Muscle layer of colon (tissue), 2 donors: Measurements from ENCODE around the gene MPZL2.
"Not testable (repeated sequence)": the region's sequence is repeated elsewhere in the genome, so short reads cannot be mapped to it uniquely, and the experiment has no call there.

Experiments
- H3K27ac ChIP-seq: one replicate; pipeline ENCODE4 v1.7.0; 2013; ENCODE audit warnings: low read depth, mild to moderate bottlenecking, low read length, moderate library complexity
- H3K27me3 ChIP-seq, 2 donors: one replicate each; pipeline ENCODE4 v1.7.0; 2013; ENCODE audit warnings: low read length in 2 of 2, mild to moderate bottlenecking in 2 of 2; ENCODE audit not compliant: insufficient read depth in 2 of 2, control insufficient read depth in 1 of 2
- H3K36me3 ChIP-seq: one replicate; pipeline ENCODE4 v1.7.0; 2013; ENCODE audit warnings: mild to moderate bottlenecking, low read length; ENCODE audit not compliant: insufficient read depth
- H3K4me1 ChIP-seq: one replicate; pipeline ENCODE4 v1.7.0; 2013; ENCODE audit warnings: mild to moderate bottlenecking, low read length; ENCODE audit not compliant: insufficient read depth
- H3K4me3 ChIP-seq, 2 donors: one replicate each; pipeline ENCODE4 v1.7.0; 2013; ENCODE audit warnings: low read length in 2 of 2, low read depth in 1 of 2, mild to moderate bottlenecking in 1 of 2, moderate library complexity in 1 of 2
- H3K9ac ChIP-seq: one replicate; pipeline ENCODE4 v1.7.0; 2013; ENCODE audit warnings: low read length
- H3K9me3 ChIP-seq: one replicate; pipeline ENCODE4 v1.7.0; 2013; ENCODE audit warnings: mild to moderate bottlenecking, low read length
- donor health status: abdominal sarcoma.
- donor health status: Adenocarcinoma of cecum.

MPZL2 gene

GRCh38 chr11:118263695-118264568, at the start of gene MPZL2:
Gene MPZL2 (minus strand): TSS chr11:118264297. CDS start chr11:118264153, 144 bp downstream.
- Histone ChIP-seq H3K9me3 (no peaks in the 10 kb centered on the region), H3K4me3 (peak within 1 kb of the TSS in 1 of 2 donors; percentile 25), H3K27me3 (peaks cover 22 to 26% of the 10 kb centered on the region in 2 donors), H3K9ac (no peak within 1 kb of the TSS), H3K4me1 (no peaks in the 10 kb centered on the region), H3K36me3 (no peaks in the 10 kb centered on the region), H3K27ac (no peak within 1 kb of the TSS)

GRCh38 chr11:118313242-118313641, 49.1 kb upstream of the MPZL2 start:
- no peak overlapping the region for H3K9ac ChIP-seq
- H3K4me3 ChIP-seq, result no peak overlapping the region
- H3K27me3 ChIP-seq, result peaks cover 7 to 8% of the 10 kb centered on the region in 2 donors
- H3K9me3 ChIP-seq, result no peaks in the 10 kb centered on the region
- no peaks in the 10 kb centered on the region for H3K4me1 ChIP-seq
- no peaks in the 10 kb centered on the region for H3K36me3 ChIP-seq
- no peak overlapping the region for H3K27ac ChIP-seq

- peaks cover 7 to 8% of the 10 kb centered on the region in 2 donors for H3K27me3 ChIP-seq
Measured at GRCh38 chr11:118312328-118312727, 48.2 kb upstream of the MPZL2 start.

DNA sequence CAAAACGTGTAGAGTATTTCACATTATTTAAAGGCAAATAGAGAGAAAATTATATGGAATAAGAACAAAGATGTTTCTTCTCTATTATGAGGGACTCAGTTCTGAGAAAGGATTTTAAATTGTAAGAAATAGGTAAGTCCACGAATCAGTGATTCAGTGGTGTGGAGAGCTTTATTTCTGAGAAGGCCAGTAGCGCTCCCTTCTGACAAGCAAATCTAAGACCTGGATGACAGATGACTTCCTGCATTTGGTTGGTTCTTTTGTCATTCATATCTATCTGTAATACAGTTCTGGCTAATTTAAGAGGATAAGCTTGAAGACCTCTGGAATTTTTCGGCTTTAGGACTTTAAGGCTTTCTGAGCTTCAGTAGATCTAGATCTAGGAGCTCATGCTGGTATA, 47.4 kb upstream of the MPZL2 start:
- Histone ChIP-seq H3K27me3 (peaks cover 7 to 8% of the 10 kb centered on the region in 2 donors), H3K4me3 (no peak overlapping the region), H3K36me3 (no peaks in the 10 kb centered on the region), H3K27ac (no peak overlapping the region), H3K9ac (no peak overlapping the region), H3K9me3 (no peaks in the 10 kb centered on the region), H3K4me1 (no peaks in the 10 kb centered on the region)

More at GRCh38 chr11:118312328-118312727, 48.2 kb upstream of the MPZL2 start:
- Histone ChIP-seq H3K4me1 (no peaks in the 10 kb centered on the region), H3K9me3 (no peaks in the 10 kb centered on the region), H3K9ac (no peak overlapping the region), H3K27ac (no peak overlapping the region), H3K4me3 (no peak overlapping the region), H3K36me3 (no peaks in the 10 kb centered on the region)

- no peak overlapping the region for H3K9ac ChIP-seq
- no peak overlapping the region for H3K4me3 ChIP-seq
- no peaks in the 10 kb centered on the region for H3K9me3 ChIP-seq
- H3K27me3 ChIP-seq, result peaks cover 7 to 9% of the 10 kb centered on the region in 2 donors
- H3K36me3 ChIP-seq, result no peaks in the 10 kb centered on the region
- H3K27ac ChIP-seq, result no peak overlapping the region
- no peaks in the 10 kb centered on the region for H3K4me1 ChIP-seq
Measured at GRCh38 chr11:118310781-118311485, 46.8 kb upstream of the MPZL2 start.

DNA sequence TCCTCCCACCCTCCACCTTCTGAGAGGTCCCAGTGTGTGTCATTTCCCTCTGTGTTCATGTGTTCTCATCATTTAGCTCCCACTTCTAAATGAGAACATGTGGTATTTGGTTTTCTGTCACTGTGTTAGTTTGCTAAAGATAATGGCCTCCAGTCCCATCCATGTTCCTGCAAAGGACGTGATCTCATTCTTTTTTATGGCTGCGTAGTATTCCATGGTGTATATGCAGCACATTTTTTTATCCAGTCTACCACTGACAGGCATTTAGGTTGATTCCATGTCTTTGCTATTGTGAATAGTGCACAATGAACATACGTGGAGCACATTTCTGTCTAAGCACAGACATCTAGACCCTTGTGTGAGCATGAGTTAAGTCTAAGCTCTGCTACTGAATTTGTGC, 46.2 kb upstream of the MPZL2 start:
- Histone ChIP-seq H3K36me3 (no peaks in the 10 kb centered on the region), H3K27me3 (peaks cover 7 to 10% of the 10 kb centered on the region in 2 donors), H3K4me3 (no peak overlapping the region), H3K9ac (no peak overlapping the region), H3K9me3 (no peaks in the 10 kb centered on the region), H3K4me1 (no peaks in the 10 kb centered on the region), H3K27ac (no peak overlapping the region)

GRCh38 chr11:118308995-118309528, 45.0 kb upstream of the MPZL2 start:
- H3K27me3 ChIP-seq, result peaks cover 7 to 12% of the 10 kb centered on the region in 2 donors
- not testable (repeated sequence) for H3K9ac ChIP-seq, H3K4me3 ChIP-seq, H3K4me1 ChIP-seq, H3K9me3 ChIP-seq, H3K27ac ChIP-seq, H3K36me3 ChIP-seq

DNA sequence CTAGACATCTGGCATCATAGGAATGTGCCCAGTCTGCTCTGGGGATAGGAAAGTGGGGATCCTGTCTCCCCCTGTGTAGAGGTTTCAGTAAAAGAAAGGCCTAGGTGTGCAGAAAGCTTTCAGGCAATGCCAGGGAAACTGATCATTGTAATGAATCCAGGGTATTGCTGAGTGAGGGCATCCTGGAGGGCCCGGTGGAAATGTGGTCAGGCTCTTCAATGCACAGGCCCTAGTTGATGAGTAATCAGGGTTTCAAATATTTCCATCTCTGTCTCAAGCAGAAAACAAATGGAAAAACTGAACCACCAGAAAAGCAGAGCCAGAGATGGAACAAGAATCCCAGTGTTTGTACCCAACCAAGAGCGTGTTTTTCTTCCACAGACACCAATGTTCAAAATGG, 42.5 kb upstream of the MPZL2 start:
- Histone ChIP-seq H3K9me3 (no peaks in the 10 kb centered on the region), H3K9ac (no peak overlapping the region), H3K4me1 (no peaks in the 10 kb centered on the region), H3K4me3 (no peak overlapping the region), H3K27ac (no peak overlapping the region), H3K27me3 (peaks cover 0 to 12% of the 10 kb centered on the region in 2 donors), H3K36me3 (no peaks in the 10 kb centered on the region)

DNA sequence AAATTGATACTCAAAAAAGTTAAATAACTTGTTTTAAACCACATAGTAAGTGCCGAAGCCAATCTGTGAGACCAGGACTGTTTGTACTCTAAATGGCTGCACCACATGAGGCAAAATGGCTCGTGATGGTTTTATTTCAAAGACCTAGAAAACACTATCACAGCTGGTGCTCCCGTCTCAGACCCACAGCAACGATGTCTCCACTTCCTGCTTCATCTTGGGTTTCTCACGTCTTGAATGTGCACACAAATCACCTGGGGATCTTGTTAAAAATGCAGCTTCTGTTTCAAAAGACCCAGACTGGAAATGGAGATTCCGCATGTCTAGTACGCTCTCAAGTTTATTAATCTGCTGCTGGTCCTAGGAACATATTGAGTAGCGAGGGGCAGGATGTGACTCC, 41.6 kb upstream of the MPZL2 start:
- Histone ChIP-seq H3K27me3 (peaks cover 0 to 12% of the 10 kb centered on the region in 2 donors), H3K36me3 (no peaks in the 10 kb centered on the region), H3K9ac (no peak overlapping the region), H3K4me3 (no peak overlapping the region), H3K9me3 (no peaks in the 10 kb centered on the region), H3K27ac (no peak overlapping the region), H3K4me1 (no peaks in the 10 kb centered on the region)

DNA sequence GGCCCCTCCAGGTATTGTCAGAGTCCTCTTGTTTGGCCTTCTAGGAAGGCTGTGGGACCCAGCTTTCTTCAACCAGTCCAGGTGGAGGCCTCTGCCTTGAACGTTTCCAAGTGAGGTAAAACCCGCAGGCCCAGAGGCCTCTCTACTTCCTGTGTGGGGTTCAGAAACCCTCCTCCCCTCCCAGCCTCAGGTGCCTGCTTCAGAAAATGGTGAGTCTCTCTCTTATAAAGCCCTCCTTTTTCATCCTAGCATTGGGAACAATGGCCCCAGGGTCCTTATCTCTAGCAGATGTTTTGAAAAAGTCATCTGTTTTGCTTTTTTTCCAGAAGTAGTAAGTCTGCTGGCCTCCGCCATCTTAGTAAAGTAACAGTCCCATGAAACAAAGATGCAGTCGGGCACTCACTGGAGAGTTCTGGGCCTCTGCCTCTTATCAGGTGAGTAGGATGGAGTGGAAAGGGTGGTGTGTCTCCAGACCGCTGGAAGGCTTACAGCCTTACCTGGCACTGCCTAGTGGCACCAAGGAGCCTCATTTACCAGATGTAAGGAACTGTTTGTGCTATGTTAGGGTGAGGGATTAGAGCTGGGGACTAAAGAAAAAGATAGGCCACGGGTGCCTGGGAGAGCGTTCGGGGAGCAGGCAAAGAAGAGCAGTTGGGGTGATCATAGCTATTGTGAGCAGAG, 40.6 kb upstream of the MPZL2 start, which contains the start of gene CD3E:
CD3E (plus strand) TSS at position 163 of the 681 bp plus-strand sequence; CDS start at position 386, 223 bp downstream.
- Histone ChIP-seq H3K4me3 (no peak within 1 kb of the TSS), H3K4me1 (no peaks in the 10 kb centered on the region), H3K9ac (no peak within 1 kb of the TSS), H3K9me3 (no peaks in the 10 kb centered on the region), H3K36me3 (no peaks in the 10 kb centered on the region), H3K27ac (no peak within 1 kb of the TSS), H3K27me3 (peaks cover 0 to 12% of the 10 kb centered on the region in 2 donors)

DNA sequence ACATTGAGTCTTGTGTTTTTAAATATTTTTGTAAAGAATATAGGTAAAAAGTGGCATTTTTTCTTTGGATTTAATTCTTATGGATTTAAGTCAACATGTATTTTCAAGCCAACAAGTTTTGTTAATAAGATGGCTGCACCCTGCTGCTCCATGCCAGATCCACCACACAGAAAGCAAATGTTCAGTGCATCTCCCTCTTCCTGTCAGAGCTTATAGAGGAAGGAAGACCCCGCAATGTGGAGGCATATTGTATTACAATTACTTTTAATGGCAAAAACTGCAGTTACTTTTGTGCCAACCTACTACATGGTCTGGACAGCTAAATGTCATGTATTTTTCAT, 40.1 kb upstream of the MPZL2 start:
- Histone ChIP-seq H3K27ac (no peak overlapping the region), H3K9me3 (no peaks in the 10 kb centered on the region), H3K4me3 (no peak overlapping the region), H3K4me1 (no peaks in the 10 kb centered on the region), H3K9ac (no peak overlapping the region), H3K27me3 (peaks cover 0 to 12% of the 10 kb centered on the region in 2 donors), H3K36me3 (no peaks in the 10 kb centered on the region)
